ENCODE data around the gene ABCB4.

DNA sequence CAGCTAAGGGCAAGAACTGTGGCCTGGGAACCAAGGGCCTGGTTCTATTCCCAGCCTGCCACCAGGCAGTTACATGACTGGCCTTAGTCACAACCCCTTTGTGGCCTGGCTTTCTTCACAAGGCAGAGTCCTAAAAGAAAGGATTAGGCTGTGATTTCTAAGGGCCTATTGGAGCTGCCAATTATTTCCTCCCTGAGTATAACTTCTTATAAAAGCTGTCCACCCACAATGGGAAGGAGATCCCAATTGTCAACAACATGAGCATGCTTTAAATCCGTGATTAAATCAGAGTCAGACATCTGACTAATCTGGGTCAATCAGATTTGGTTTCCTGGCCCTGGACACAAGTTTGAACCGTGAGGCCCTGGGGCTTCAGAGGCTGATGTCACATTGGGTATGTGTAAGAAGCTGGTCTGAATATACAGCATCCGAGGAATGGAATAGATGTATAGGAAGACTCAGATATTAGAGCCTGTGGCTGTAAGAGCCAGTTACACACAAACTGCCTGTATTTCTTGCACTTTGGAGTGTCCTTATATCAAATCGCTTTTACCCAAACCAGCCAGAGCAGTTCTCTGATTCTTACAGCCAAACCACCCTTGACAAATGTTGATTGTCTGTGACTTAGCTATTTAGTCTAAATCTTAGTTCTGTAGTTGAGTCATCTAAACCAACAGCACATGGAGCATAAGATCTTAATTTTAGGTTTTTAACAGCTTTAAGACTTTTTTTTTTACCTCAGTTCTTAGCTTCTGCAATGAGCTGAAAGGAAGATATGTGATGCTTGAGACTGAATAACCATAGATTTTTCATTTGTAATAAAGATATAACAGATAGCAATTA, 61.3 kb downstream of the ABCB4 start:
- TF ChIP-seq GATA2 (IDR thresholded peaks at IDR 0.05; ENCODE audit: low read depth, low read length), result peak; percentile 43; the same call in 1 of the 2 replicates
- TF ChIP-seq GATA3 (IDR thresholded peaks at IDR 0.05; ENCODE audit: low read depth, low read length), result no peak

Data from SH-SY5Y (cell line).